ENCODE measurements around the gene TAF4B.
"Not testable (repeated sequence)": the region's sequence is repeated elsewhere in the genome, so short reads cannot be mapped to it uniquely, and the experiment has no call there.

Gene TAF4B

GRCh38 chr18:26432651-26433424 is 206.6 kb downstream of the TAF4B start:
- no peak for DNase-seq

- DNase-seq, result no peak
These were observed 208.6 kb downstream of the TAF4B start for GRCh38 chr18:26434887-26435286.

- DNase-seq, result no peak
These were observed 209.3 kb downstream of the TAF4B start for GRCh38 chr18:26435415-26436095.

- no peak for DNase-seq
These were observed 210.2 kb downstream of the TAF4B start for GRCh38 chr18:26436176-26437051.

GRCh38 chr18:26437634-26438033 is 211.4 kb downstream of the TAF4B start:
- not testable (repeated sequence) for DNase-seq

- DNase-seq, result peak; percentile 29
These were observed 212.7 kb downstream of the TAF4B start for GRCh38 chr18:26438980-26439379.

GRCh38 chr18:26439537-26439936 is 213.3 kb downstream of the TAF4B start:
- no peak for DNase-seq

- no peak for DNase-seq
These were observed 214.4 kb downstream of the TAF4B start for GRCh38 chr18:26440644-26441043.
